Midbrain (tissue), 1 donor: ENCODE data around the gene SPINK2.

Experiments used
- DNase-seq: peaks from one replicate; lab custom pipeline; 2025; lab: John Stamatoyannopoulos, UW

Gene SPINK2

DNA sequence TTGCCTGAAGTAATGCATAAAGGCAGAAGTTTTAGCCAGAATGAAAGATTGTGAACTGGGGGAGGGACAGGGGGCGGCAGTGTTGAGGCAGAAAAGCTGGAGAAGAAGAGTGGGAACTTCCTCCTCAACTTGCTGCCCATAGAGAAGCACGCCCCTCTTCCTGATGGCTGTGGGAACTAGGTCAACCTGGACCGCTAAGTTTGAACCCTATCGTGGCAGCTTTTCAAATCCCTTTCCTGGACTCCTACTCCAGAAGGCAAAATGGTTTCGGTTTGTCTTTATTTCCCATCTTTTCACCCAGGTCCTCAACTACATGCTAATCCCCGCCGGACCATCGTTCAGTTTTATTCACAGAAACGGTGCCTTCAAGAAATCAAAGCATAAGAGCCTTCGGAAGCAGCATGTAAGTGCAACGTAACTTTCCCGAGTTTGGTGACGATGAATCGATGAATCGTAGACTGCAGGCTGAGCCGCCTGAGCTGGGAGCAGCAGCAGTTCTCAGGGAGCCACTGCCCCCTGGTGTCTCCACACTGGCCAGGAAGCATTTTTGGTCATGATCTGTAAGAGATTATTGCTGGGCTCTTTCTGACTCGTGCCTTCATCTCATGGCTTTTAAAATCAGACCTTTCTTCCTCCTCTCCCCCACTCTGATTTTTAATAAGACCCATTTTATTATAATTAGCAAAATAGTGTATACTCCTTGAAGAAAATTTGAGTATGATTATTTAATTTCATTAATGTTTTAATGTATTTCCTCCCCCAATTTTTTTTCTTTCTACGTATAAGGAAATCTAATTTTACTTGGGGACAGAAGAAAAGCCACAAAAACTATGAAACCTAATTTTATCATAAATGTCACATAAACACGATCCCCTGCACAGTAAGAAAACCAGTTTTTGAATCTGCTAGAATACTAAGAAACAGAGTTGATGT is 21.4 kb downstream of the SPINK2 start:
- peak; percentile 84 for DNase-seq

DNA sequence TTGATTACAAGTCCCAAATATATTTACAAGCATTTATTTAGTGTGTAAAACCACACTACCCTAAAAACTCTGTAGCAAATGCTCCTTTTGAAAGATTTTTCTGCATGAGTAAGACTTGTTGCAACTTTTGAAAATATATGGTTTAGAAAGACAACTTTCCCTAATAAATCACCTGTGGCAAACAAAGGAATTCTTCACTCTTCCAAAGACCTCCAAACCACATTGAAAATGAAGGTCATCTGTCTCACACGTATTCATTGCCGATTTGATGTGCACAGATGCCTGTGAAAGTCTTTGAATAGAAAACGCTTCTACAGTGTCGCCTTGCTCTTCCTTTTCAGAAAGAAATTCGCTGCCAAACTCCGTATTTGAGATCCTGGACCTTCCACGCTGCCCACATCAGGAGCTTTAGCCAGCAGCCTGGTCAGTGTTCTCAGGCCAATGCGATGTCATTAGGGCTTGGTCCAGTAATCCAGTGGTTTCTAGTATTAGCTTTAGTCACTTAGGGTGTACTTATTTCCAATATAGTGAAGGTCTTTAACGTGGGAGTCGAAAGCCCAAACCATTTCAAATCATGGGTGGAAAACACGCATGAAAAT is 22.2 kb downstream of the SPINK2 start:
- no peak for DNase-seq

DNA sequence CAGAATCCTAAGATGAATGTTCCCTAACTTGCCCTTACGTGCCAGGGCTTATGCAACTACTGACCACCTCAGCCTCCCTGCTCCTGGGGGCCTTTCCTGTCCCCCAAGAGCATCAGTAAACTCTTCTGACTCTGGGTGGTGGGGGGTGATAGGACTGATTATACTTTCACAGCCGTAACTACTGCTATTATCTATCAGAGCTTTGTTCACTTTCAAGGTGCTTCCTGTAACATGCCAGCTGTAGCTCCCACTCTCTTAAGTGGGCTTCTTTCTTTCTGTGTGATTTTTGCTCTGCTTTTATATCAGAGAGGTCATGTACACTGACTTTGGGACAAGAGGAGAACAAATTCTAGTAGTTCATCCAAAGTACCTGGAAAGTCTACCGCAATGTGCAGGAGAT is 25.3 kb downstream of the SPINK2 start:
- no peak for DNase-seq

DNA sequence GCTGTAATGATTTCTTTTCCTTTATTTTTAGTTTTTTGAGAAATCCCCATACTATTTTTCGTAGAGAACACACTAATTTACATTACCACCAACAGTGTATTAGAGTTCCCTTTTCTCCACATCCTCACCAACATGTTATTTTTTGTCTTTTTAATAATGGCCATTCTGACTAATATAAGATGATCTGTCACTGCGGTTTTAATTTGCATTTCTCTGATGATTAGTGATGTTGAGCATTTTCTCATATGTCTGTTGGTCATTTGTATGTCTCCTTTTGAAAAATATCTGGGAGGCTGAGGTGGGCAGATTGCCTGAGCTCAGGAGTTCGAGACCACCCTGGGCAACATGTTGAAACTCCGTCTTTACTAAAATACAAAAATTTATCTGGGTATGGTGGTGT is 30.2 kb downstream of the SPINK2 start:
- DNase-seq = no peak

DNA sequence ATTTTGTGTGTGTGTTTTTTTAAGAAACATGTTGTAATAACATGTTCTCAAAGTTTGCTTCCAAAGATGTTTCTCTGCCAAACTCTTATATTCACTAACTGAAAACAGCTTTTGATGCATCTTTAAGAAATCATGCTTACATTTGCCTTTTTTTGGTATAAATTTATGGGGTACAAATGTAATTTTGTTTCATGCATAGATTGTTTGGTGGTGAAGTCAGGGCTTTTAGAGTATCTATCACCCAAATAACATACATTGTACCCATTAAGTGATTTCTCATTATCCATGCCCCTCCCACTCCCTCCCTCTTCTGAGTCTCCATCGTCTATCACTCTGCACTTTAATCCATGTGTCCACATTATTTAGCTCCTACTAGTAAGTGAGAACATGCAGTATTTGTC is 30.8 kb downstream of the SPINK2 start:
- DNase-seq = no peak

DNA sequence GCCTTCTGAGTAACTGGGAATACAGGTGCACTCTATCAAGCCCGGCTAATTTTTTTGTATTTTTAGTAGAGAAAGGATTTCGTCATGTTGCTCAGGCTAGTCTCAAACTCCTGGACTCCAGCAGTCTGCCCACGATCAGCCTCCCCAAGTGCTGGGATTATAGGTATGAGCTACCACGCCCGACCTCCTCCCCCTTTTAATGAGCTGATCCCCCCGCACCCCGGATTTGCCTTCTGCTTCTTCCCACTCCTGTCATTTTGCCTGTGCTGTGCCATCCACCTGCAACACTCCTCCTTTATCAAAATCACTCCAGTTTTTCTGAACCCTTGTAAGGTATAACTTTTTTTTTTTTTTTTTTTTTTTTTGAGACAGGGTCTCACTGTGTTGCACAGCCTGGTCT is 33.4 kb downstream of the SPINK2 start:
- DNase-seq = no peak

DNA sequence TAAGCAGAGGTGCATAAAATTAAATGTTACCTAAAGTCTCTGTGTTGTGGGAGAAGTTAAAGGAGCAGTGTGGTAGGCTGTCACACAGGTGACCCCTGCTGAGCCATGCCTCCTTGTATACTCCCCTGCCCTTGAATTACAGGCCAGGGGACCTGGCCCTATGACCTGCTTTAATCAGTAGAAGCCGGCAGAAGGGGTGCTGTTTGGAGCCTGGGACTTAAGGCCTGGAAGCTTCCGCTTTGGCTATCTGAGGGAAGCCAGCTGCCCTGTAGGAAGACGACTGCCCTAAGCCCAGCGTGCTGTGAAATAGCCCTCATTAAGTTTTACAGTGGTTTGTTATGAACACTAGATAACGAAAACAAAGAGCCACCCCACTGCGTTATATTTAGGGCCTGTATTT is 34.1 kb downstream of the SPINK2 start:
- DNase-seq = no peak

DNA sequence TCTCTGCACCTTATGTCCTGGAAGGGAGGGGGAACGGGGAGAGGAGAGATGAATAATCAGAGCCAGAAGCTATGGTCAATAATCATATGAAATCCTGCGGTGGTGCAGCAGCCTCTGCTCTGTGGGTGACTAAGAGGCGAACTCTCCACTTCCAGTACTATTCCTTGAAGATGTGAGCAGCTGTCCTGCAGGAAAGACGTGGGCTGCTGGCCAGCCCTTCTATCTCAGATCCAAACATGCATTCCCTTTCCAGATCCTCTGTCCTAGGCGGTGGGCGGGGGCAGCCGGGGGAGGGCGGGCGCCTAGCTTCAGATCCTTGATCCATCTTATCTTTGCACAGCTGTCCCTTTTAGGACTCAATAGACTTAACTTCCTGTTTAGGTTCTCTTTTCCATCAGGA is 34.5 kb downstream of the SPINK2 start:
- DNase-seq = no peak

DNA sequence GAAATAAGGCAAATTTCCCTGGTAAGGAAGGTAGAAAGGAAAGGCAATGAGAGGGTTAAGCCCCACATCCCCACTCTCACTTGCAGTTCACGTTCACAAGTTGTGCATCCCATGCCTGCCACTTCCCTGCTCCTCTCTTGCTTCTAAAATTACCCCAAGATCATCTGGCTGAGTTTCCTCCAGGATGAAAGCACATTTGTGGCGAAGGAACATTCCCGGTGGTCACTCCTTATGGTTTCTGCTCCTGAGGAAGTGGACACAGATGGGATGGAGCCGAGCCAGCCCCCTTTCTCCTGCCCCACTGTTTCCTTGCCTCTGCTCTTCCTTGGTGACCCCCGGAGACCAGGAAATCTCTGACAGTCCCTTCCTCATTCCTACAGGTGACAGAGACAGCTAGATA is 37.5 kb downstream of the SPINK2 start:
- no peak for DNase-seq

DNA sequence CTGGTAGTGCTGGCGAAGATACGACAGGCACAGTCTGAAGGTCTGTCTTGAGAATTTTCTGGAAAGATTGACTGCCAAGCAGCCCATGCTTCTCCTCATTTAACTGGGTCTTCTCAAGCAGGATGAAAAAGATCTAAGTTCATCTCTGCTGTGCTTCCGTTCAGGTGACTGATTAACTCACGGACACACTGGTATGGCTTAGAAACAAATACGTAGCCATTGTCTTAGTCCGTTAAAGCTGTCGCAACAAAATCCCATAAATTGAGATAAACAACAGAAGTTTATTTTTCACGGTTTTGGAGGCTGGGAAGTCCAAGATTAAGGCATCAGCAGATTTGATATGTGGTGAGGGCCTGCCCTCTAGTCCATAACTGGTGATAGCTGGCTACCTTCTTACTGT is 39.5 kb downstream of the SPINK2 start:
- no peak for DNase-seq

DNA sequence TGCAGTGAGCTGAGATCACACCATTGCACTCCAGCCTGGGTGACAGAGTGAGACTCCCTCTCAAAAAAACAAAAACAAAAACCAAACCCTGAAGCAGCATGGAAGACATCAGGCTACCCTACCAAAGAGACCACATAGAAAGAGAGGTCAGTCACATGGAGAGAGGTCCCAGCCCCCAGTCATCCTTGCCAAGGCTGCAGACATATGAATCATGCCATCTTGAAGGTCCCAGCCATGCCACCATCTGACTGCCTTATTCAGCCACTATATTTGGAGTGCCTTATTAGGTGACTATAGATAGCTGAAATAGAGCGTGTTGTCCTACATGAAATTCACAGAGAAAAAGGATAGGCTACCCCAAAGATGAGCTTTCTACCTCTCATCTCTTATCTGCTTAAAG is 48.2 kb downstream of the SPINK2 start:
- no peak for DNase-seq

DNA sequence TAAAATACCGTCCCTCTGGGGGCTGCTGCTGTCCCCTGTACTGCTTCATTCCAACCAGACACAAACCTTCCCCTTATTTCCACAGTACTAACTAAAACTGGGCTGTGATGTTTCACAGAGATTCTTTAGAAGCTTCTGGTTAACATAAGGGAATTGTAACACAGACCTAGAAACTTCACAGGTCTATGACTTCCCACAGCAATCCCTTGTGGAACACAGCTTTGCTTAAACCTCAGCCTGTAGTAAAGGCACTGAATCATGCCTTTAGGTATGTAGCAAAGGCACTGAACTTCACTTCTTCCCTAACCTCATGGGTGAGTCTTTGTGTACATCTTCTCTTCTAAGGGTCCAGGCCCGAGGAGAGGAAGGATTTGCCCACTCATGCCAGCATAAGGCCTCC is 49.4 kb downstream of the SPINK2 start:
- DNase-seq = no peak

DNA sequence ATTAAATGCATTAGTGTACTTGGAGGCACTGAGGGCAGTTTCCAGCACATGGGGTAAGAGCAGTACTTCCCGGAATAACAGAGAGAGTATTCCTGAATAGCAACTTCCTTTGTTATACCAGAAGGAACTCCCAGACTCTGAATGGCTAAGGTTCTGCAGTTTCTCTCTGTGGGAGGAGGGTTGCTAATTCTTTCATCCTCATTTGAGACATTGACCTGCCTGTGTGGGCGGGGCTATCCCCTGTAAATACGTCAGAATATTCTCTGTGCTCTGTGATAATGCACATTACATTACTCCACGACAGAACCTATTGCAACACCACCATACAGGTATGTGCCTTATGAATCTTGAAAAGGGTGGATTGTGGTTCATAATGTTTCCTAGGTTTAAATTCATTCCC is 52.7 kb downstream of the SPINK2 start:
- no peak for DNase-seq

DNA sequence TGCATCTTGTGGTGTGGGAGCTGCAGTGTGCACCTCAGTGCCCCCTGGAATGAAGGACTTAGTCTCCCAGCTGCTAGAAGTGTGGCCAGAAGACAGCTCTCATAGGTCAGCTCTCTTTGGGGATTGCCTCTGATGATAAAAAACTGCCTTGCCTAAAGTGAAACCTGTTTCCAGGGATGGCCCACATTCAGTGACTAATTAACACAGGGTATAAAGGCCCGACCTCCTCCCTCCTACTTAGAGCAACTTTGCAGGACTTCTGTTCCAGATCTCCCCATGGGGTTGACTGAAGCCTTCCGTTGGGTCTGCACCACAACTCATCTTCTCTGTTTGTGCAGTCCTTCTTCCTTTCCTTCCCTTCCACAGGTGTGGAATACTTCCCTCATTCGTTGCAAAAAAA is 53.2 kb downstream of the SPINK2 start:
- DNase-seq = no peak

DNA sequence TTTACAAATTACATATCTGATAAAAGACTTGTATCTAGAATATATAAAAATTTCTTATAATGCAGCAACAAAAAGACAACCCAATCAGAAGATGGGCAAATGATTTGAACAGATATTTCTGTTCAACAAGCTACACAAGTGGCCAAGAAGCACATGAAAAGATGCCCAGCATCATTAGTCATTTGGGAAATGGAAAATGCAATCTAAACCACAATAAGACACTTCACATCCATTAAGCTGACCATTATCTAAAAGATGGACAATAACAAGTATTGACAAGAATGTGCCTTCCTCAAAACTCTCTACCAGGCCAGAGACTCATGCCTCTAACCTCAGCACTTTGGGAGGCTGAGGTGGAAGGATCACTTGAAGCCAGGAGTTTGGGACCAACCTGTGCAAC is 53.9 kb downstream of the SPINK2 start:
- DNase-seq = no peak

DNA sequence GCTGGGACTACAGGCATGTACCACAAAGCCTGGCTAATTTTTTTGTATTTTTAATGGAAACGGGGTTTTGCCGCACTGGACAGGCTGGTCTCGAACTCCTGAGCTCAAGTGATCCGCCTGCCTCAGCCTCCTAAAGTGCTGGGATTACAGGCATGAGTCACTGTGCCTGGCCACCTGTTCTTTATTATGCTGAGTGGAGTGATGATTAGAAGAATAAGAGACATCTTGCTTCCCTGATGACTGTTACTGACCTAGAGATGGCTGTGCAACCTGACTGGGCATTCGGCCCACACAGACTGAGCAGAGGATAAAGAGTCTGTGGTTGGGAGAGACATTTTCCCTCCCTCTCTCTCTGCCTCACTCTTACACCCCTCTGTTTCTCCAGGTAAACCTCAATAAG is 56.7 kb downstream of the SPINK2 start:
- no peak for DNase-seq

DNA sequence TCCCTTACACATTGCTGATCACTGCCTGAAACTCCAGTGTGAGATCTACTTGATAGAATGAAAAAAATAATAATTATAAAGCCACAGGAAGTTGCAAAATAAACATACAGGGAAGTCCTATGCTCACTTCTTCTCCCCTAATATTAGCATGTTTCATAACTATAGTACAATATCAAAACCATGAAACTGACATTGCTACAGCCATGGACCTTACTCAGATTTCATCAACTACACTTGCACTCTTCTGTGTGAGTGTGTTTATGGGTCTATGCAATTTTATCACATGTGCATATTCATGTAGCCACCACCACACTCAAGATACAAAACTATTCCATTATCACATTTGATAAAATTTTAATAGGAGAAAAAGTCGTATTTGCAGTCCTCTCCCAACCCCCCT is 57.3 kb downstream of the SPINK2 start:
- DNase-seq = no peak

DNA sequence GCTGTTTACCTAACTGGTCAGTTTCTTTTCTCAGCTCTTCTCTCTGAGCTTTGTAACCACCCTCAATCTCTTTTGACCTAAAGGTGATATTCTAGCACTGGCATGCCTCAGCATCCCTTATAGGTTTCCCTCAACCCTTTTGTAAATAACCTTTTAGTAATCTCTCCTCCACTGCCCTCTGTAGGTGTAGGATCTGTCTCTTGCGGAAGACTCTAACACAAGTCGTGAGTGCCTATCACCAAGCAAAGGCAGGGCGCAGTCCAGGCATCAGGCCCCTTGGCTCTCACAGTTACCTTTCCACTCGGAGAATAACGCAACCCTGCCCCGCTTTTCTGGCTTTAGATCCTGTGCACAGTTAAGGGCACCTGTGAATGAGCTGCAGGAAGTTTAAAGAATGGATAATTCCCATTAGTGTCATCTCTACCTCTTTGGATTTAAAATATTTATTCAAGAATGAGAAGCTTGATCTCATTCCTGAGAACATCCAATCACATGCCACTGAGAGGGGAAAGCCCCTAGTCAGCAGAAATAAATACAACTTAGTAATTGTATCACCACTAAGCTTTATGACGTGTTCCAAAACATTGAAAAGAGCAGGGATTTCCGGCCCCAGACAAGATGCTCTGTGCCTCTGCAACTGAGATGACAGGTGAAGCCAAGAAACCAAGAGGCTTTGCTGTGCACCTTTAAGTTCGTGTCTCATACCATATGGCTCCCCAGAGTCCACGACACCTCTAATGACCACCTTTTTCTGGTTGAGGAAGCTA is 58.8 kb downstream of the SPINK2 start:
- DNase-seq = no peak

DNA sequence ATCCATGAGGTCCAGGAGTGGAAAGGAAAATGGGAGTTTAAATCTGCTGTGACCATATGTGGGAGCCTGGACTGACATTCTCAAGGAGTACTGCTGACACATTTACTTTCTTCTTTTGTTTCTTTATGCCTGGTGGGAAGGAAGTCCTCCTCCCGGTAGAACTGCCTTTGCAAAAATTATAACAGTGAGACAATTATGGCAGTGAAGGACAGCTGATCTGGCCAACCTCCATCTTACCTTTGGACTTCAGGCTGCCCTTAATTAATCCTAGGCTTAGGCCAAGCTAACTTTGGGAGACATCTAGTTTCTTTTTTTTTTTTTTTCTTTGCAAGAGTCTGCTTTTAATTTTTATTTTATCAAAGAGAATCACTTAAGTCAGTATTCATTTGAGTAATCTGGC is 61.3 kb downstream of the SPINK2 start:
- DNase-seq = no peak
